ENCODE data around the gene SLC26A8. TPM values are rescaled to one million over a fixed set of nuclear protein-coding genes. Genes with fewer than 3 reads are reported as not detected.
A peak's percentile ranks its signal among the peaks of the same experiment; 100 is the strongest.
"Not testable (repeated sequence)": the region's sequence is repeated elsewhere in the genome, so short reads cannot be mapped to it uniquely, and the experiment has no call there.

SLC26A8 gene
- total RNA-seq, 1 experiment from 2014 or later, result not detected

- in situ Hi-C loops (cut with HindIII; ENCODE audit: low sequenced_read_pairs), result no loop called here
- DNase-seq (ENCODE audit: low spot score), result no peak
These were observed 30.0 kb upstream of the SLC26A8 start for GRCh38 chr6:36054415-36054814.

- DNase-seq (ENCODE audit: low spot score), result no peak
- in situ Hi-C loops (cut with HindIII; ENCODE audit: low sequenced_read_pairs), result no loop called here
These were observed 29.4 kb upstream of the SLC26A8 start for GRCh38 chr6:36053878-36054277.

GRCh38 chr6:36052097-36052496 is 27.7 kb upstream of the SLC26A8 start:
- in situ Hi-C loops (cut with HindIII; ENCODE audit: low sequenced_read_pairs), result no loop called here
- DNase-seq (ENCODE audit: low spot score), result no peak

- in situ Hi-C loops (cut with HindIII; ENCODE audit: low sequenced_read_pairs), result no loop called here
- DNase-seq (ENCODE audit: low spot score), result no peak
These were observed 26.7 kb upstream of the SLC26A8 start for GRCh38 chr6:36050947-36051710.

- DNase-seq (ENCODE audit: low spot score), result no peak
- in situ Hi-C loops (cut with HindIII; ENCODE audit: low sequenced_read_pairs), result no loop called here
These were observed 25.9 kb upstream of the SLC26A8 start for GRCh38 chr6:36050305-36050704.

GRCh38 chr6:36049582-36049981 is 25.1 kb upstream of the SLC26A8 start:
- no peak for DNase-seq (ENCODE audit: low spot score)
- in situ Hi-C loops (cut with HindIII; ENCODE audit: low sequenced_read_pairs), result no loop called here

GRCh38 chr6:36042618-36043260 is 18.3 kb upstream of the SLC26A8 start:
- in situ Hi-C loops (cut with HindIII; ENCODE audit: low sequenced_read_pairs), result no loop called here
- no peak for DNase-seq (ENCODE audit: low spot score)

GRCh38 chr6:36040958-36041357 is 16.5 kb upstream of the SLC26A8 start:
- no peak for DNase-seq (ENCODE audit: low spot score)
- in situ Hi-C loops (cut with HindIII; ENCODE audit: low sequenced_read_pairs), result no loop called here

- in situ Hi-C loops (cut with HindIII; ENCODE audit: low sequenced_read_pairs), result no loop called here
These were observed 14.7 kb upstream of the SLC26A8 start for GRCh38 chr6:36039112-36039511.

GRCh38 chr6:36038120-36038876 is 13.9 kb upstream of the SLC26A8 start:
- no peak for DNase-seq (ENCODE audit: low spot score)

More at GRCh38 chr6:36039112-36039511, 14.7 kb upstream of the SLC26A8 start:
- DNase-seq (ENCODE audit: low spot score), result no peak

GRCh38 chr6:36035225-36035624 is 10.8 kb upstream of the SLC26A8 start:
- in situ Hi-C loops (cut with HindIII; ENCODE audit: low sequenced_read_pairs), result no loop called here
- no peak for DNase-seq (ENCODE audit: low spot score)

More at GRCh38 chr6:36038120-36038876, 13.9 kb upstream of the SLC26A8 start:
- in situ Hi-C loops (cut with HindIII; ENCODE audit: low sequenced_read_pairs), result no loop called here

- DNase-seq (ENCODE audit: low spot score), result no peak
- in situ Hi-C loops (cut with HindIII; ENCODE audit: low sequenced_read_pairs), result no loop called here
These were observed 10.0 kb upstream of the SLC26A8 start for GRCh38 chr6:36034441-36034840.

GRCh38 chr6:36033935-36034334 is 9.5 kb upstream of the SLC26A8 start:
- in situ Hi-C loops (cut with HindIII; ENCODE audit: low sequenced_read_pairs), result no loop called here

GRCh38 chr6:36033144-36033543 is 8.7 kb upstream of the SLC26A8 start:
- DNase-seq (ENCODE audit: low spot score); in situ Hi-C loops (cut with HindIII; ENCODE audit: low sequenced_read_pairs): not testable (repeated sequence)

More at GRCh38 chr6:36033935-36034334, 9.5 kb upstream of the SLC26A8 start:
- no peak for DNase-seq (ENCODE audit: low spot score)

- in situ Hi-C loops (cut with HindIII; ENCODE audit: low sequenced_read_pairs), result no loop called here
- DNase-seq (ENCODE audit: low spot score), result no peak
These were observed 7.8 kb upstream of the SLC26A8 start for GRCh38 chr6:36032261-36032660.

- in situ Hi-C loops (cut with HindIII; ENCODE audit: low sequenced_read_pairs), result no loop called here
- no peak for DNase-seq (ENCODE audit: low spot score)
These were observed 5.0 kb upstream of the SLC26A8 start for GRCh38 chr6:36029464-36029863.

GRCh38 chr6:36028877-36029324 is 4.5 kb upstream of the SLC26A8 start:
- peak; percentile 62 for DNase-seq (ENCODE audit: low spot score)
- in situ Hi-C loops (cut with HindIII; ENCODE audit: low sequenced_read_pairs), result no loop called here

GRCh38 chr6:36028088-36028876 is 3.8 kb upstream of the SLC26A8 start:
- in situ Hi-C loops (cut with HindIII; ENCODE audit: low sequenced_read_pairs), result no loop called here
- peak; percentile 47 for DNase-seq (ENCODE audit: low spot score)

GRCh38 chr6:36027501-36028087 is 3.2 kb upstream of the SLC26A8 start, which contains the start of gene MAPK14:
Gene MAPK14 (plus strand): TSS chr6:36027808. CDS start chr6:36028158, 350 bp downstream.
- peak; percentile 100 for DNase-seq (ENCODE audit: low spot score)
- in situ Hi-C loops (cut with HindIII; ENCODE audit: low sequenced_read_pairs), result no loop called here
